MCF 10A (cell line): ENCODE data around the gene RPS24. TPM values are rescaled to one million over a fixed set of nuclear protein-coding genes. Genes with fewer than 3 reads are reported as not detected.

Experiments
- BruUV-seq: library from RNA; stranded (reverse); fragments of 400-500 nt; replicated peaks from 2 replicates; lab custom pipeline; 2021; lab: Mats Ljungman, UMichigan
- CTCF ChIA-PET: fragments of 300-600 bp; sonication (Branson Sonifier 250); formaldehyde crosslinking; extraction: SDS; loops from one replicate; lab custom pipeline; 2021; ENCODE audit warnings: antibody characterized with exemption, inconsistent platforms; lab: Yijun Ruan, JAX
- POLR2A ChIA-PET: fragments of 300-600, 350-650 bp; sonication (Branson Sonifier 250); formaldehyde crosslinking; extraction: SDS; loops from one replicate; lab custom pipeline; 2020; ENCODE audit warnings: antibody characterized with exemption, inconsistent platforms; lab: Yijun Ruan, JAX
- DNase-seq: peaks from one replicate; pipeline ENCODE4 v3.0.0-alpha.2; 2018; ENCODE audit not compliant: unreplicated experiment
- H3K27ac Mint-ChIP-seq: one replicate; pipeline ENCODE4 v1.8.0; 2022; ENCODE audit warnings: mild to moderate bottlenecking, low read depth, mixed read lengths; ENCODE audit not compliant: unreplicated experiment
- H3K27me3 Mint-ChIP-seq: one replicate; pipeline ENCODE4 v1.8.0; 2022; ENCODE audit warnings: mixed read lengths; ENCODE audit not compliant: insufficient read depth, unreplicated experiment
- H3K36me3 Mint-ChIP-seq: one replicate; pipeline ENCODE4 v1.8.0; 2022; ENCODE audit warnings: mild to moderate bottlenecking, moderate library complexity, mixed read lengths; ENCODE audit not compliant: insufficient read depth, unreplicated experiment
- H3K4me1 Mint-ChIP-seq: one replicate; pipeline ENCODE4 v1.8.0; 2022; ENCODE audit warnings: mixed read lengths; ENCODE audit not compliant: insufficient read depth, unreplicated experiment
- H3K4me3 Mint-ChIP-seq: one replicate; pipeline ENCODE4 v1.8.0; 2022; ENCODE audit warnings: mild to moderate bottlenecking, moderate library complexity, mixed read lengths; ENCODE audit not compliant: unreplicated experiment
- H3K9me3 Mint-ChIP-seq: one replicate; pipeline ENCODE4 v1.8.0; 2022; ENCODE audit warnings: mixed read lengths; ENCODE audit not compliant: unreplicated experiment
- intact Hi-C: fragments of 100-400 bp; cut with micrococcal nuclease; formaldehyde crosslinking; loops from 2 replicates; pipeline ENCODE4 v1.14.1; 2022
- total RNA-seq: library from RNA; stranded (reverse); gene quantifications from 2 replicates; pipeline ENCODE4 v1.2.3, GENCODE V29; 2022
- TF ChIP-seq, protein P1 (sequence below): fragments of 200-600 bp; IDR thresholded peaks from one replicate; pipeline ENCODE4 v1.8.0; 2022; ENCODE audit warnings: antibody characterized with exemption, mild to moderate bottlenecking; ENCODE audit not compliant: unreplicated experiment

RPS24 gene
- total RNA-seq, 1 experiment from 2014 or later = 2,288 TPM

DNA sequence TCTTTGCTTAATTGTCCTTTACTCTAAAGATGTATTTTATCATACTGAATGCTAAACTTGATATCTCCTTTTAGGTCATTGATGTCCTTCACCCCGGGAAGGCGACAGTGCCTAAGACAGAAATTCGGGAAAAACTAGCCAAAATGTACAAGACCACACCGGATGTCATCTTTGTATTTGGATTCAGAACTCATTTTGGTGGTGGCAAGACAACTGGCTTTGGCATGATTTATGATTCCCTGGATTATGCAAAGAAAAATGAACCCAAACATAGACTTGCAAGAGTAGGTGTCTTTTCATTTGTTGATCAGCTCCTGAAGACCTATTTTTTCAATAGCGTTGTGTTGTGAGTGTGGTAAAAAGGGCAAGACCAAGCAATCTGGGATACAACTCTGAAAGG lies 1.8 kb downstream of the RPS24 start:
- no peaks in the 10 kb centered on the region for H3K27me3 Mint-ChIP-seq
- ChIA-PET CTCF (interaction anchor here (0.5 to 2.8 kb wide), 6 partner anchors 11 to 1161 kb away, joined by 3 to 21 read pairs (median 3); no protein-coding TSS in a partner anchor), POLR2A (interaction anchor here (1.2 to 2.8 kb wide), 3 partner anchors 10 to 203 kb away, joined by 3 to 17 read pairs (median 7); no protein-coding TSS in a partner anchor)
- H3K9me3 Mint-ChIP-seq = no peaks in the 10 kb centered on the region
- peak overlapping the region; percentile 84 for H3K4me3 Mint-ChIP-seq
- DNase-seq = no peak
- peaks cover 64% of the 10 kb centered on the region for H3K36me3 Mint-ChIP-seq
- H3K27ac Mint-ChIP-seq = peak overlapping the region; percentile 77
- TF ChIP-seq, protein P1, sequence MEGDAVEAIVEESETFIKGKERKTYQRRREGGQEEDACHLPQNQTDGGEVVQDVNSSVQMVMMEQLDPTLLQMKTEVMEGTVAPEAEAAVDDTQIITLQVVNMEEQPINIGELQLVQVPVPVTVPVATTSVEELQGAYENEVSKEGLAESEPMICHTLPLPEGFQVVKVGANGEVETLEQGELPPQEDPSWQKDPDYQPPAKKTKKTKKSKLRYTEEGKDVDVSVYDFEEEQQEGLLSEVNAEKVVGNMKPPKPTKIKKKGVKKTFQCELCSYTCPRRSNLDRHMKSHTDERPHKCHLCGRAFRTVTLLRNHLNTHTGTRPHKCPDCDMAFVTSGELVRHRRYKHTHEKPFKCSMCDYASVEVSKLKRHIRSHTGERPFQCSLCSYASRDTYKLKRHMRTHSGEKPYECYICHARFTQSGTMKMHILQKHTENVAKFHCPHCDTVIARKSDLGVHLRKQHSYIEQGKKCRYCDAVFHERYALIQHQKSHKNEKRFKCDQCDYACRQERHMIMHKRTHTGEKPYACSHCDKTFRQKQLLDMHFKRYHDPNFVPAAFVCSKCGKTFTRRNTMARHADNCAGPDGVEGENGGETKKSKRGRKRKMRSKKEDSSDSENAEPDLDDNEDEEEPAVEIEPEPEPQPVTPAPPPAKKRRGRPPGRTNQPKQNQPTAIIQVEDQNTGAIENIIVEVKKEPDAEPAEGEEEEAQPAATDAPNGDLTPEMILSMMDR = no peak
- intact Hi-C loops = loop anchor here (10.0 kb wide), 1 partner anchor 871 kb away; no protein-coding TSS in a partner anchor
- peaks cover 27% of the 10 kb centered on the region for H3K4me1 Mint-ChIP-seq
- BruUV-seq = no TSS peak

DNA sequence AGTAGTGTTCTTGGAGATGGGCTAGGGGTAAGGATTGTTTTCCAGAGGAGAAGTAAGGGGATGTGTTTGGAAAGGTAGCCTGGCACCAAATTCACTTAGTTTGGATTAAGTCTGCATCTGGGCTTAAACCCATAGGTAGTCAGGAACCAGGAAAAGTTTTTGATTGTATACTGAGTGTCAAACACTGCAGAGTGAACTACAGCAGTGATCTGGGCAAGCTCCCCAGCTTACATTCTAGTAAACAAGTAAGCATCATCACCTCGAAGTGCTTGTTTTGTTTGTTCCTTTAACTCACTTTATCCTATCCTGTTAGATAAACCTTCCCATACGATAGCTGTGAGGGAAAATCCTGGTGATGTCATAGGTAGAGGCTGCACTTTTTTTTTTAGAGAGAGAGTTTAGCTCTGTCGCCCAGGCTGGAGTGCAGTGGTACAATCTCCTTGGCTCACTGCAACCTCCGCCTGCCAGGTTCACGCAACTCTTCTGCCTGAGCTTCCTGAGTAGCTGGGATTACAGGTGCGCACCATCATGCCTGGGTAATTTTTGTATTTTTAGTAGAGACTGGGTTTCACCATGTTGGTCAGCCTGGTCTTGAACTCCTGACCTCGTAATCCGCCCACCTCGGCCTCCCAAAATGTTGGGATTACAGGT lies 2.4 kb downstream of the RPS24 start:
- H3K4me3 Mint-ChIP-seq = peak overlapping the region; percentile 84
- H3K27ac Mint-ChIP-seq = peak overlapping the region; percentile 64
- peaks cover 71% of the 10 kb centered on the region for H3K36me3 Mint-ChIP-seq

DNA sequence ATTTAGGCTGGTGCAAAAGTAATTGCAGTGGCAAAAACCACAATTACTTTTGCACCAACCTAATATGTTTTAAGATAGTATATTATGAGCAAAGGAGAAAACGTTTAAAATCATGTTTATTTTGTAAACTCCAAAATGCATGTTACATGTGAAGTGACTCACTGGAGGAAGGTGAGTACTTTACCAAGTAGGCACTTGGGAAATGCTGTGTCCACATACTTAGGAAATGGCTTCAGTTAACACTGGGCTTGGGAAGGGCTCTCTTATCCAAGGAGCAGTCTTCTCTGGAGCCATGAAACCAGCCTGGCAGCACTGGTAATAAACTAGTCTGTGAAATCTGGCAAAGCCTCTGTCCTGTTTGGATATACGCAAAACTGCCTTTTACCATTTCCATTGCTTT lies 4.4 kb downstream of the RPS24 start:
- TF ChIP-seq, protein P1 = no peak
- no TSS peak for BruUV-seq
- POLR2A ChIA-PET = no interaction called here
- peak overlapping the region; percentile 84 for H3K4me3 Mint-ChIP-seq
- H3K9me3 Mint-ChIP-seq = no peaks in the 10 kb centered on the region
- peaks cover 43% of the 10 kb centered on the region for H3K4me1 Mint-ChIP-seq
- H3K27me3 Mint-ChIP-seq = no peaks in the 10 kb centered on the region
- peak; percentile 63 for DNase-seq
- H3K36me3 Mint-ChIP-seq = peaks cover 91% of the 10 kb centered on the region
- intact Hi-C loops = loop anchor here (10.0 kb wide), 1 partner anchor 873 kb away; no protein-coding TSS in a partner anchor
- H3K27ac Mint-ChIP-seq = no peak overlapping the region
- CTCF ChIA-PET = interaction anchor here (2.8 kb wide), 1 partner anchor 8 kb away, joined by 21 read pairs; no protein-coding TSS in a partner anchor

More for the DNA sequence above, 2.4 kb downstream of the RPS24 start:
- ChIA-PET CTCF (interaction anchor here (0.5 to 2.8 kb wide), 5 partner anchors 10 to 1160 kb away, joined by 3 to 21 read pairs (median 3); no protein-coding TSS in a partner anchor), POLR2A (interaction anchor here (0.5 to 2.8 kb wide), 5 partner anchors 10 to 1035 kb away, joined by 3 to 17 read pairs (median 3); no protein-coding TSS in a partner anchor)
- Mint-ChIP-seq H3K9me3 (no peaks in the 10 kb centered on the region), H3K4me1 (peaks cover 30% of the 10 kb centered on the region), H3K27me3 (no peaks in the 10 kb centered on the region)
- BruUV-seq = no TSS peak
- no peak for DNase-seq
- intact Hi-C loops = loop anchor here (10.0 kb wide), 1 partner anchor 871 kb away; no protein-coding TSS in a partner anchor
- TF ChIP-seq, protein P1 = no peak
